Jurkat, Clone E6-1 (cell line): ENCODE measurements around the gene AUTS2.

ENCODE experiments used
- DNase-seq: peaks from one replicate; pipeline ENCODE4 v3.0.0-alpha.2; 2011; ENCODE audit warnings: low read depth, low spot score
- H3K4me3 ChIP-seq: 2 replicates; pipeline ENCODE4 v1.5.1; 2011; ENCODE audit warnings: mild to moderate bottlenecking, low read length, control low read depth, moderate library complexity

Gene AUTS2

DNA sequence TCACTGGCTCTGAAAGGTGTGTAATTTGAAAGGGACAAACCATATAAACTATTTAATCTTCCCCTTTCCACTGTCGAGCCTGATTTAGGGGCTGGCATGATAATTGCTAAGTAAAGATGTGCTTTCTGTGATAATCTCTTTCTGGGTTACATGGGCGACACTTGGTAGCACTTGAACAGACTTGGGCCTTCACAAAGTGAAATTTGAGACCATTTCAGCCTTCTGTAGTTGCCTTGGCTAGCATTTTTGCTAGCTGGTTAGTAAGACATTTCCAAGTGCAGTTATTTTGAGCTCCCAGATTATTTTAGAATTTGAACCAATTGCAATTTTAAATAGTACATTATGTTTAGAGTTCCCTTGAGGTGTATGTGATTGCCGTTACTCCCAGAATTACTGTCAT lies 1101.0 kb downstream of the AUTS2 start:
- H3K4me3 ChIP-seq, result no peak overlapping the region
- no peak for DNase-seq

DNA sequence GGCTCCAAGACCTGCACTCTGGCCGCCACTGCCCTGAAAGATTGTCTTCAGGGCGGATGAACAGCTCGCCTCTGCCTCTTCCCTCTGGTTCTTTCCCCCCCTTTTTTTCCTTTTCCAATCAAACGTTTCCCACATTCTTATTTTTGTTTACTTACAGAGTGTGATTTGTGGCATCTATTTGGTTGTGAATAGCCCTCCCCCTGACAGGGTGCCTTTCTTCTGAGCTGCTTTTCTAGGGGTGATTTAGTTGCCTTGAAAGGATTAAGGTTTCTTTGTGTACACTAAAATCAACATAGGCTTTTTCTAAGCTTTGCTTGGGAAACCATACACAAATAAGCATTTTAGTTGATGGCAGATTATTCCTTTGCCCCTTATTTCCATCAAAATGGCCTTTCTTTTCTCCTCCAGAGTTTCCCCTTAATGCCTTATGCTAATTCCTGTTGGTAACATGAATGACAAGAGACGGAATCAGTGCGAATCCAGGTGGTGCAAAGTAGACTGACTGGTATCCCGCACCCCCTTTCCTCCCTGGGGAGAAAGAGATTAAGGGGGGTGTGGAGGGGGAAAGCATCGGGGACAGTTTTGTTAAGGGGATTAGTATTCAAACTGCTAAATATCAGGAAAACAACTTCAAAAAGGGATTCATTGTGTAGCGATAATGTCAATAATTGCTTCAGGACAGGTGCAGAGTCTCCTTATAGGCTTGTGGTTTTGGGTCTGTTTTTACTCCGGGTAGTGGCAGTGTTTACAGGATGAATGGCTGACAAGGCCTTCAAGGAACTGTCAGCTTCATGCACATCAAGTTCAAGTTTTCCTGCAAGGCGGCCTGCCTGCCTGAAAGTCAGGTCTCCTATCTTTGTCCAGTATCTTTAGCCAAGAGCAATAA lies 1102.0 kb downstream of the AUTS2 start:
- H3K4me3 ChIP-seq, result no peak overlapping the region
- DNase-seq, result peak; percentile 62

DNA sequence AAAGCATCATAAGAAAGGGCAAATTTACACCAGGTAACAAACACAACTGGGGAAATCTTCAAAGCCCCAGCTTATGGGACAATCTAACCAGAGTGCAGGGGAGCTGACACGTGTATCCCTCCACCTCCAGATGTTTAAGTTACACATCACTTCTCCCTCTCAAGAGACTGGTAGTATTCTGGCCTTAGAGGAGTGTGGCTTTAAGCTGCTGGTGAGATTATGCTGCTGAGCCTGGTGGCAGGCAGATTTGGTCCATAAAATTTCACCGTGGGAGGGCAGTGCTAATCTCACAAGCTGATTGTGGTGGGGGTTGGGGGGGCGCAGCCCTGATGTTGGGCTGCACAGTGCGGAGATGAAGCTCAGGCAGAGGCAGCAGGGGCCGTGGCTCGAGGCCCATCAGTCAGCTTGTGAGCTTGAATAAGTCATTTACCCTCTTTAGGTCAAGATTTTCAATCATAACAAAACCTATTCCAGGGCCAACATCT lies 1102.7 kb downstream of the AUTS2 start:
- no peak overlapping the region for H3K4me3 ChIP-seq

DNA sequence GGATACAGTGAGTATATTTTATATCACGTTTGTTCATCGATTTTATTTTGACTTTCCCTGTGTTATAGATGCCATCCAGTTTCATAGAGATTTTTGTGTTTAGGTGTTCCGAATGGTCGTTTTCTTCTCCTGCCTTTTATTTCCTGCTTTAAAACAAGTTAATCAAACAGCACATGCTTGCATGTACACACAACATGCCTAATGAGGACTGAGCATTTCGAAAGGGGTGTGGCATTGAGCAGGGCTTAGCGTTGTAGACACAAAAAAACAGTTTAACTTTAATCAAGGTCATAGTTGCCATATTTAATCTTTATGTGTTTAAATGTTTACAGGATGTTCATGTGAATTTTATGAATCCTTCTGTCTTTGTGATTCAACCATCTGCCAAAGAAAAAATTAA lies 1103.2 kb downstream of the AUTS2 start:
- no peak for DNase-seq
- H3K4me3 ChIP-seq, result no peak overlapping the region

More for the DNA sequence above, 1102.7 kb downstream of the AUTS2 start:
- DNase-seq, result peak; percentile 32

DNA sequence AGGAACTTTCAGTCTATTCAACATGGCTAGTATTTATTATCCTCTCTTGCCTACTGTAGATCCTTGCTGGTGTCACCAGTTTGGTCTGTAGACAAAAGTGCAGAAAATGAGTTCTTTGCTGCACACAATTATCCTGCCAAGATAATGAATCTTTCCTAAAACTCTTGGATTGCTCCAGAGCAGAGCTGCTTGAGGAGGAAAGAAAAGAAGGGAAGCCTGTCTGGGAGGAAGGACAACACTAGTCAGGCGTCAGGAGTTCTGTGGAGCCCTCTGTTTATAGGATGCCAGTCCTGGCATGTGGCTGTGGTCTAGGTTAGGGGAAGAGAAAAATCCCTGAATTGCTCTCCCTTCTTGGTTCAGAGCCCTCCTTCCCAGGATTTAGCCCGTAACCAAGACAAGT lies 1103.7 kb downstream of the AUTS2 start:
- H3K4me3 ChIP-seq, result no peak overlapping the region
- DNase-seq, result no peak

DNA sequence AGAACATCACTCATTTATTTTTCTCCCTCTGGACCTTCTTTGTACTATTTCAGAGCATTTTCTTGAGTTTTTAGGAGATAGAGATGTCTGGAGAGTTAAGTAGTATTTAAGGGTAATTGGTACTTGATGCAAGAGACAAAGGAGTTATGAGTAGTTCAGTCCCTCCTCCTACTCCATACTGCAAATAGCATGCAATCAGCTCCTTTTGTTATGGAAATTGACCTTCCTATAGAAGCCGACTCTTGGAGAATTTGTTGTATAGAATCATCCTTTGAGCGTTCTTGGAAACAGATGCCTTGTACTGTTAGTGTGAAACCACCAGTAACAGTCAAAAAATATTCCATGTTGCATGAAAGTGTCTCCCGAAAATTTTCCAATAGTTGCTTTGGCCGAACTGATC lies 1105.5 kb downstream of the AUTS2 start:
- no peak for DNase-seq
- no peak overlapping the region for H3K4me3 ChIP-seq

DNA sequence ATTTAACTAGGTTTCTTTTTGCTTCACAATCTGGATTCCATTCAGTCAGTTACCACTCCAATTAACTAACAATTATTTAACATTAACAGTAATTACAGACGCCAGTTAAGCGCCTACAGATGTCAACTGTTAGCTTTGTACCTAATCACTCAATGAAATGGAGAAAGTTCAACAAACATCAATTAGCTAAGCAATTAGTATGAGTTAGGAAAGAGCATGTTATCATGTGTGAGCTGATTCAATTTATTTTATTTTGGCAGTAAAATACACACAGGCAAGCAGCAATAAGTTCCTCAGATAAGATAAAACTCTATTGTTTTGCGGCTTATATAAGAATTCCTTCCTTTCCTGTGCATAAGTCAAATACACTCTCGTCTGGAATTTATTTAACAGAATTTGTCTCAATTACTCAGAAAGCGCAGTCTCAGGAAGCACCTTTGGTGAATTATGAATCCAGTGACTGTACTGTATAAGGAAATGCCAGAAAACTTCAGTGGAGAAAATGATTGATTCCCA lies 1106.6 kb downstream of the AUTS2 start:
- no peak overlapping the region for H3K4me3 ChIP-seq
- no peak for DNase-seq

DNA sequence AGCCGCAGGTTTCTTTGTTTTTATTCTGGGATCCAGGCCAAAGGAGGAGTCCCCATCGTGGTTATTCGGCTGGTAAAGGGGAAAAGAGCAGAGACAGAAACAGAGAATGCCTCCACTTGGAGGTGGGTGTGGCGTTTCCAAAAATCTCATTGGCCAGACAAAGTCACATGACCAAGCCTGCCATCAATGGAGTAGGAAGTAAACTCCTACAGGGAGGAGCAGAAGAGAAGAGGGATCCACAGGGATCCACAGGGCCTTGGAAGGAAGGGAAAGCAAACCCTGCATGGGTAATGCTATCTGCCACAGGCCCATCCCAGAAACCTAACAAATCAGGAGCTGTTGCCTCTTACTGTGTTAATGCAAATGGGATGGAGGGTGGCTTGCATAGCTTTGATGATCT lies 1107.9 kb downstream of the AUTS2 start:
- no peak overlapping the region for H3K4me3 ChIP-seq
- DNase-seq, result no peak

DNA sequence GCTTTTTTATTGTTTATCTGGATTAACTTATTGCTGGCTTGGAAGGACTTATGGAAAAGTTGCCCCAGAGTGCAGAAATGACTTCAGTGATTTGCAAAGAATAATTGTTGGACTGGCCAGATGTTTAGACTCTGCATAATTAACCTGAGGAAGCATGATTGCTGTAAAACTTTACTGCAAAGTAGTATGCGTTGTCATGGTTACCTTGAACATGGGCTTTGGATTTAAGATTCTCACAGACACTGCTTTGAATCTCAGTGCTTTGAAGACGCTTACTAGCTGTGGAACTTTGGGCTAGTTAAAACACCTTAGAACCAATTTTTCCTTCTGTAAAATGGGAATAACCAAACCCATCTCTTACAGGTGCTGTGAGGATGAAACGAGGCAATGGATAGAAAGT lies 1108.4 kb downstream of the AUTS2 start:
- no peak overlapping the region for H3K4me3 ChIP-seq
- DNase-seq, result no peak

DNA sequence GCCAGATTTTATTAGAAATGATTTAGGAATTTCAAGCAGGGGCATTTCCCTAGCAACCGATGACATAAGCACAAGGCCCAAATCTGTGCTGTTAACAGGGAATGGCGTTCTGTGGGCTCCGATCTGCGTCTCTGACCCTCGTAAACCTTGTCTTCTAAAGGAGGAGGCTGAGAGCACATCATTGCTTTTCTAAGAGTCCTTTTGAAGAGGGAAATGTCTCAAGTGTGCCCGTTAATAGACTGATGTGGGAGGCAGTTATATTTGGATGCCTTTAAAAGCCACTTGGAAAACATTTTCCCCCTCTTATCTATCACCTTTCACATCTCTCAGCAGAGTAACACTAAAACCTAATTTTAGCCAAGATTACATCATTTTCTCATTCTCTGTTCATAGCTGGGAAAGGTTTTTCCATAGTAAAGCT lies 1109.6 kb downstream of the AUTS2 start:
- no peak for DNase-seq
- H3K4me3 ChIP-seq, result no peak overlapping the region

DNA sequence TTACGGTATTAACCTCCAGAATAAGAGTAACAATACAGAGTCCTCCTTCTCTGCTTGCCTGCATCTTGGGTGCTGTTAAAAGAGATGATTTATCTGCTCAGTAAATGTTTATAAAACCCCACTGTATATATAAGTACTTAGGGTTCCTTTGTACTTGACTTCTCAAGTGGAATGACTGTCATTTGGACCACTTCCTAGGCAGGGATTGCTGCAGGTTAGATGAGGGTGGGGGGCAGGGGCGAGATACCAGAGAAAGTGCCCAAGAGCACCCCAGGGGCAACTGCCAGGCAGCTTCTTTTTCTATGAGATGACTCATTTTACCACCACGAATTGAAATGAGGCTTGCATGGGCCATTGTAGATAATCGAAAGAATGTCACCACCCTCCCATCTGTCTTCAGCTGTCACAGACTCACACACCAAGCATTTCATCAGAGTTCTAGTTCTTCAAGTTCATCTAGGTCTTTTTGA lies 1111.8 kb downstream of the AUTS2 start:
- H3K4me3 ChIP-seq, result no peak overlapping the region
- DNase-seq, result peak; percentile 30

DNA sequence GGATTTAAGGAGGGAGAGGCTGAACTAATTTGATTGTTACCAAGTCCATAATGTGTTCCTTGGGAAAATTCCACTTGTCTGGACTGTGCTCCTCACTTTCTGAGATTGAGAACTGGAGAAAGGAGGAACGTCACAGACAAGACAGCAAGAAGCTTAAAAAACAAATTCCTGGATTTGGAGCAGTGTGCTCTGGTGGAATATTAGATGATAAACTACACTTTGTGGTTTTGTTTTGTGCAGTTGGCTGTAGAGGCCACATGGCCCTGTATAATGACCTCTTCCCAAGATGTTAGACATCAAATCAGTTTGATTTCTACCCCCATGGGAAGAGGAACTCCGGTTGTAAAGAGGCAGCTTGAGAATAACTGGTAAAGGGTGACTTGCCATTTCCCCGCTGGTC lies 1112.4 kb downstream of the AUTS2 start:
- no peak for DNase-seq
- no peak overlapping the region for H3K4me3 ChIP-seq

DNA sequence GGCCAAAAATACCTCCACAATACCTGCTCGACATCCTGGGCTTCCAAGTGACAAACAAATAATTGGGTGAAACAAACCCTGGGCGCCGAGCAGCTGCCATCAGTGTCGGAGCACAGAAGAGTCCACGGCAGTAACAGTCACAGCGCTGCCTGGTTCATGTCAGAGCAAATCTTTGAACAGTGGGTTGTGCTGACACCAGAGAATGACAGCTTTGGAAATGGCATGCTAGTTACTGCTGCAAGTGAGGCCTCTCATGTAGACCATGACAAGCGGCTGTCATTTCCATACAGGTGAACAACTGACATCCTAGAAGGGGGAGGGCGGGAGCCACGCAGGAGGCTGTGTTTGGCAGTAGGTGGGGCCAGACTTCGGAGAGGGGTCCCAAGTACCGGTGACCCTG lies 1113.2 kb downstream of the AUTS2 start:
- H3K4me3 ChIP-seq, result no peak overlapping the region
- no peak for DNase-seq

DNA sequence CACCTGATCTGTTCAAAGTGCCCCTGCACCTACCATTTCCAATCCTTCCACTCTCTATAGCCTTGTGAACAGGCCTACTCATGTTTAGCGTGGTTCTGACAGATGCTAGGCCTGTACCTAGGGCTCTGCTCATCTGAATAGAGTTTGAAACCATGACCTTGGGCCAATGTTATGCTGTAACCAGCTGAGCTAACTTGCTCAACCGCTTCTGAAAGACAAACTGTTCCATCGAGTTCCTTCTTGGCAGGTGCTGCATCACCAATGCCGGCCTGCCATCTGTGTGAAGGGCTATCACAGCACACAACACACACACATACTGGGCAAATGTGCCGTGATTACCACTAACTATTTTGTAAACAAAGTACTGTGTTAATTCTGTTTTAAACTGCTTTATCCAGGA lies 1114.7 kb downstream of the AUTS2 start:
- no peak for DNase-seq
- no peak overlapping the region for H3K4me3 ChIP-seq

DNA sequence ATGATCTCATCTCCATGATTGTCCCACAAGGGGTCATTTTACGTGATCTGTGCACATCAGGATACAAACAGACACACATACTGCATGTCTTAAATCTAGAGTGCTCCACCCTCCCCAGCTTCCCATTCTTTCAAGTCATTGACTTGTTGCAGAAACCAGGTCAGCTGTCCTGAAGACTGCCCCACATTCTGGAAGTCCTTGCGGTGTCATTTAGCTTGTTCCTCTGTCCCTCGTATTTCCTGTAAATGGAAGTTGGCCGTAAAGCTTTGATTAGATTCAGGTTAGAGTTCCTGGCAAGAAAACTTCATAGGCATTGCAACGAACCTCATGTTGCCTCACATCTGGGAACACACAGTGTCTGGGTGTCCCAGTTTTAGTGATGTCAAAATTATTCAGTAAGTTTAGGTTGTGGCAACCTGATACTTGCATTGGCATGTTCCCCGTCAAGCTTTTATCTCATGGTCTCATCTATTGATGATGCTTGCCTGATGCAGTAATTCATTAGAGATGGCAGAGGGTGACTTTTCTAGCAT lies 1116.3 kb downstream of the AUTS2 start:
- no peak for DNase-seq
- H3K4me3 ChIP-seq, result no peak overlapping the region

DNA sequence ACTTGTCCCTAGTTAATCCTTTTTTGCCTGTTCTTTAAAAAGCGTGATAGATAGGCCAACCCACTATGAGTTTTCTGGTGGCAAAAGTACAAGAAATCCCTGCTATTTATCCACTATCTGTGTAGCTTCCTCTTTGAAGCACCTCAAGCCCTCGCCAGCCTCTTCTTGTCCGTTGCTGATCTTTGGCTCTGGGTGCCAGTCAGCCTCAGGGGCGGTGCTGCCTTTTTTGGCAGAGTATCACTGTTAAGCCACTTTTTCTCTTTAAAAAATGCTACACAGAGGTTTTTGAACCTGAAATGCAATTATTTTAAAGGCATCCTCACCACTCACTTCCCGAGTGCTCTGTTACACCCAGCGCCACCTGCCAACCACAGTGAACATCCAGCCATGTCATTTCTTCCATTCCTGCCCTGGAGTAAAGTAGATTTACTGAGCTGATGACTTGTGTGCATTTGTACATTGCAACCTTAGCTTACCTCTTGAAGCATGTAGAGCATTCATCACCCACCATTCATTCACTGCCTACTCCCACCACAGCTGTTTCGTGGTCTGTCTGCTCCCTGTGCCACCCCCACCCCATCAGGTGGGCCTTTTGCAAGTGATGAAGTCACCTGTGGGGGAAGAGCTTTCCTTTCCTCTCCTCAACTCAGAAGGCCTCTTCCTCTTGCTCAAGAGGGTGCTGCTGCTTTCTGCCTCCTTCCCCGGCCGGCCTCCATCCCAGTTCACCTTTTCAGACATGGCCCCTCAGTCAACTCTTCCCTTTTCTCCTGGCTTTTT lies 1119.5 kb downstream of the AUTS2 start:
- peak; percentile 39 for DNase-seq
- H3K4me3 ChIP-seq, result no peak overlapping the region

DNA sequence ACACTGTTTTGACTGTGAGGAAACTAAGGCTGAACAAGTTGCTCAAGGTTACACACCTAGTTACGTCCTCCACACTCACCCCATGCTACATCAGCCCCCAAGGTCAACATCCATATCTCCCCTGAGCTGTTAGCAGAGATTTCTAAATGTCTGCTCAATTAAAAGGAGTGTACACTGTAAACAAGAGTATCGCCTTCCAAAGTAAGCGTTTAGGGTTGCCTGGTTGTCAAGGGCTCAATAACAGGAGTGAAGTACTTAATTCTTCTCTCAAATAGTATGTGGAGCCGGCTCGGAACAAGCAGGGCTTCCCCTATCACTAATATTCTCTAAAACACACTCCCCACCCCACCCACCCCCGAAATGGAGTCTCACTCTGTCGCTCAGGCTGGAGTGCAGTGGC lies 1120.8 kb downstream of the AUTS2 start:
- DNase-seq, result no peak
- H3K4me3 ChIP-seq, result no peak overlapping the region

DNA sequence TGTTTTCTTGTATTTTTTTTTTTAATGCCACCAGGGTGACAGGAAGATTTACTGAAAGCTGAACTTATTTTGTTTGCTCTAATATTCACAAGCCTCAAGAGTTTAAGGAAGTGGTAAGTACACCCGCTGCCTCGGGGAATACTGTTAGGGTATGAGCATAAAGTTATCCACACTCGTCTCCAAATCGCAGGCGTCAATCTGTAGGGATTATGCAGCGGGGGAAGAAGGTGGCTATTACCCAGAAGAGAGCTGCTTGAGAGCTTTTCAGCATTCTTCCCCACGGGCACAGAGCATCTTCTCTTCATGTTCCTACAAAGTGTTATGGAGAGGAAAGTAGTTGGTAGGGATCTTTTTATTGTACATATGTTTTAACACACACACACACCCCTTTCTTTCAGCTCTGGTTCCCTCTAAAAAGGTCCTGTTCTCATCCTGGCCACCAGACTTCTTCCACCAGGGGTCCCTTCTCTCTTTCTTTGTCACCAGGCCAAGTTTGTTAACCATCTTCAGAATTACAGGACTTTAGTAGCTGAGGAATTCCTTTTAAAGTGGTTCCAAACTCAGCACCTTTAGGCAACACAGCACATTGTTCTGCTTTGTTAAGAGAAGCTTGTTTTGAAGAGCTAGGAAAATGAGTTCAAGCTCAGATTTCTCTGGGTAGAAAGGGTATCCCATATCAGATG lies 1122.1 kb downstream of the AUTS2 start:
- H3K4me3 ChIP-seq, result no peak overlapping the region
- no peak for DNase-seq

DNA sequence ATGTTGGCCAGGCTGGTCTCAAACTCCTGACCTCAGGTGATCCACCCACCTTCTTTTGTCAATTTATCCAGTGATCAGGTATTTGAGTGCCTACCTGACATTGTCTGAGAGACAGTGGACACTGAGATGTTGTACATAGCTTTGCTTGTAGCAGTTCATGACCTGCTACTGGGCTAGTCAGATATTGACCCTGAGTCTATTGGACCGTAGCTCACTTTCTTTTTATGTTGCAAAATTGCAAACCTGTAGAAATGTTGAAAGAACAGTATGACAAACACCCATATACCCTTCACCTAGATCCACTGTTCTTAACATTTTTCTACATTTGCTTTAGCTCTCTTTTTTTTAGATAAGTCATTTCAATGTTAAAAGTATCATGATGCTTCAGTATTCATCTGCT lies 1123.2 kb downstream of the AUTS2 start:
- DNase-seq, result no peak
- no peak overlapping the region for H3K4me3 ChIP-seq
